Fibroblast of the aortic adventitia (primary cell): ENCODE measurements around the gene EED. TPM values are rescaled to one million over a fixed set of nuclear protein-coding genes. Genes with fewer than 3 reads are reported as not detected.

ENCODE experiments used
- DNase-seq: peaks from one replicate; pipeline ENCODE4 v3.0.0-alpha.2; 2010; ENCODE audit warnings: low read depth
- H3K4me3 ChIP-seq: 2 replicates; pipeline ENCODE4 v1.5.1; 2011; ENCODE audit warnings: low read depth, mild to moderate bottlenecking, control low read depth, low read length, moderate library complexity
- total RNA-seq: library from RNA; depleted of rRNA; stranded (reverse); fragments of >200 nt; gene quantifications from 2 replicates; pipeline ENCODE4 v1.2.3, GENCODE V29; 2012; ENCODE audit warnings: low replicate concordance
- TF ChIP-seq, protein P1 (sequence below): IDR thresholded peaks from 2 replicates; pipeline ENCODE4 v1.5.1; 2011; ENCODE audit warnings: mild to moderate bottlenecking, low read length, control low read depth, inconsistent platforms; ENCODE audit not compliant: insufficient read depth

EED gene
- total RNA-seq, 1 donor, result 24.7 TPM

DNA sequence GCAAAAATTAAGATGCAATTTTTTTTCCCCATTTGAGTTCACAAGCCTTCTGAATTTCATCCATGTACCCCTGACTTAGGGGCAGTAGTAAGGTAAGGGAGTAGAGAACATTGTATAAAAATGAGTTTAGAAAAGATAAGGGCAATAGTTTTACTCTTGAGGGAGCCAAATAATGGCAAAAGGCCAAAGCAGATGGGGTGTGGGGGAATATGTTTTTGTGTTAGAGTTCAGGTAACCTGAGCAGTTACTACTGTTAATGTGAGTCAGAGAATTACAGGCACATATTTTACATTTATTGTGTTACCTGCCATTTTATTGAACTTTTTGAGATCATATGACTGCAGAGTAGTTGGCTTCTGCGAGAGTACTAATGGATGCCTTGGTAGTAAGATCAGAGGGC is 3.1 kb downstream of the EED start:
- DNase-seq, result no peak
- TF ChIP-seq, protein P1, sequence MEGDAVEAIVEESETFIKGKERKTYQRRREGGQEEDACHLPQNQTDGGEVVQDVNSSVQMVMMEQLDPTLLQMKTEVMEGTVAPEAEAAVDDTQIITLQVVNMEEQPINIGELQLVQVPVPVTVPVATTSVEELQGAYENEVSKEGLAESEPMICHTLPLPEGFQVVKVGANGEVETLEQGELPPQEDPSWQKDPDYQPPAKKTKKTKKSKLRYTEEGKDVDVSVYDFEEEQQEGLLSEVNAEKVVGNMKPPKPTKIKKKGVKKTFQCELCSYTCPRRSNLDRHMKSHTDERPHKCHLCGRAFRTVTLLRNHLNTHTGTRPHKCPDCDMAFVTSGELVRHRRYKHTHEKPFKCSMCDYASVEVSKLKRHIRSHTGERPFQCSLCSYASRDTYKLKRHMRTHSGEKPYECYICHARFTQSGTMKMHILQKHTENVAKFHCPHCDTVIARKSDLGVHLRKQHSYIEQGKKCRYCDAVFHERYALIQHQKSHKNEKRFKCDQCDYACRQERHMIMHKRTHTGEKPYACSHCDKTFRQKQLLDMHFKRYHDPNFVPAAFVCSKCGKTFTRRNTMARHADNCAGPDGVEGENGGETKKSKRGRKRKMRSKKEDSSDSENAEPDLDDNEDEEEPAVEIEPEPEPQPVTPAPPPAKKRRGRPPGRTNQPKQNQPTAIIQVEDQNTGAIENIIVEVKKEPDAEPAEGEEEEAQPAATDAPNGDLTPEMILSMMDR, result no peak
- H3K4me3 ChIP-seq, result no peak overlapping the region

DNA sequence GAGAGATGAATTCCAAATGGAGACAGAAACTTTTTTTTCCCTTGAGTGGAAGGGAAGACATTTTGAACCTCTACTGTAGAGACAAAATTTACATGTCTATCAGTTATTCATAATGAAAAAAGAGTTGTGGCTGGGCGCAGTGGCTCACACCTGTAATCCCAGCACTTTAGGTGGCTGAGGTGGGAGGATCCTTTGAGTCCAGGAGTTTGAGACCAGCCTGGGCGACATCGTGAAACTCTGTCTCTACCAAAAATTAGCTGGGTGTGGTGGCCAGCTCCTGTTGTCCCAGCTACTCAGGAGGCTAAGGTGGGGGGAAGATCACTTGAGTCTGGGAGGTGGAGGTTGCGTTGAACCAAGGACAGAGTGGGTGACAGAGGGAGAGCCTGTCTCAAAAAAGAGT is 4.1 kb downstream of the EED start:
- no peak for DNase-seq
- H3K4me3 ChIP-seq, result no peak overlapping the region
- TF ChIP-seq, protein P1, result no peak

DNA sequence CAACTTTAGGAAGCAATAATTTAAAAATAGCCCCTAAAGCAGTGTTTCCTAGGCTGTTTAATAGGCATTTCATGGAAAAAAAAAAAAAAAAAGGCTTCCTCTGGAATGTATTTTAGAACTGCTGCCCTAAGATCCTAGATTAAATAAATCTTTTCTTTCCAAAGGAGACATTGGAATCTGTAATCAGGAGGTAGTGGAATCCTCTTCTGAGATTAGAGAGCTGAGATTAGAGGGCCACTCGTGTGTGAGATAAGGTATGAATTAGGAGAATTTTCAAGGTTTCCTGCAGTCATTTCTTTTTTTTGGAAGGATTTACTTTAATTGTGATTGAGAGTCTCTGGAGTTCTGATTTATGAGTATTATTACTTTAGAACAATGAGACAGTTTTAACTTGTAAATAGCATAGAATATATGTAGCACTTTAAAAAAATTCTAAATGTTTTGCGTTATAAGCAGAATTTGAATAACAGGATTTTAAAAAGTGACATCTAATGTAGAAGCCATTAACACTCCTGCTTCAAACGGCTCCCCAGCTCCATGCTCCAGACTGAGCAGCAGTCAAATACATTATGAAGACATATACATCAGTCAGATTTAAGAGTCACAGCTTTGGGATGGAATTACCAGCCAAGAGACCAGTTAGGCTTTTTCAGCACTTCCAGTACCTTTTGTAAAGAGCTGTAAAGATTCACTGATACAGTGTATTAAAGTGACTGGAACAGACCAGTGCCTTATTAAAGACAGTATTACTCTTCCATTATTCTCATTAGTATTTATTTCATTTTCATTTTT is 5.0 kb downstream of the EED start:
- H3K4me3 ChIP-seq, result no peak overlapping the region
- DNase-seq, result peak; percentile 6
- TF ChIP-seq, protein P1, result no peak

DNA sequence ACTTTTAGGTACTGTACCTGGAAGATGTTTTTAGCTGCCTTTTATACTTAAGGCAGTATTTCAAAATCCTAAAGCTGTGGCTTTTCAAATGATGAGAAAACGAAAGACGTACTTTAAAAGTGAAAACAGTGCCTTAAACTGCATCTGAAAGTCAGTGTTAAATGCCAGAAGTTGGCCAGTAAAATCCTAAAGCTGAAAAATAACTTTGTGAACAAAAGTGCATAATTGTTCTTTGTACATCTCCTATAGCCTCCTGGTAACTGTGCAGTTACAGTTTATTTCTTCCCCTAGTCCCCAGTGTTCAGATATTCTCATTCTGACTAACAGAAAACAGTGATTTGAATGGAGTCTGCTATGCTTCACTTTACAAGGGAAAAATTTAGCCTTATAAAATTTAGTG is 6.8 kb downstream of the EED start:
- DNase-seq, result peak; percentile 10
- H3K4me3 ChIP-seq, result peak overlapping the region; percentile 31
- TF ChIP-seq, protein P1, result no peak

DNA sequence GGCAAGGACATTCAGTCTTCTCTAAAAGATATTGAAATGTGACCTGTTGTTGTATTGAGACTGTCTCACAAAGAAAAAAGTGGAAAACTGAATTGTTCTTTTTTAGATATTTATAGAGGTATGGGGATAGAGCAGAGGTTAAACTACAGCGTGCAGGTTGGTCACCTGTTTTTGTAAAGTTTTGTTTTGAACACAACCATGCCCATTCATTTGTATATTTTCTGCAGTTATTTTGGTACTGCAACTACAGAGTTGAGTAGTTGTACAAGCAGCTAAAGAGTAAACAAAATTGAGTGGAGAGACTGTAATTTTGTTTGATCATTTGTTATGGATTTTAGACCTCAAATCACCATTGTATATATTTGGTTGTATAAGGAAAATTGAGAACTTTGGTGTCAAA is 11.3 kb downstream of the EED start:
- no peak overlapping the region for H3K4me3 ChIP-seq
- DNase-seq, result no peak
- TF ChIP-seq, protein P1, result no peak

DNA sequence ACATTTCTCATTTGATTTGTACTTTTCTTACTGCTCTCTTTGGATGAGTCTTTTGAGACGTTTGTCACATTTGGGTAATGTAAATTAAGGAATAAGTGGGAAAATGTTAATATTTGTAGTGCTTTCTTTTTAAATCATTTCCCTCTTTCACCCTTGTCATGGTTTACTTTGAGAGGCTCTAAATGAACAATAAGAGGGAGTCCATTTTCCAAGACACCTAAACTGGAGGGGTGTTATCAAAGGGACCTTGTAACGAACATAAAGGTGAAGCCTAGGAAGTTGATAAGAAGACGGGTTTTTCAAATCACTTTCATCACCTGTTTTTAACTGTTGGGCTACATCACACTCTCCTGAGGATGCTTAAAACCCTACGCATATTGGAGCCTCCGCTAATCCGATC is 12.1 kb downstream of the EED start:
- no peak overlapping the region for H3K4me3 ChIP-seq
- DNase-seq, result no peak
- TF ChIP-seq, protein P1, result no peak

DNA sequence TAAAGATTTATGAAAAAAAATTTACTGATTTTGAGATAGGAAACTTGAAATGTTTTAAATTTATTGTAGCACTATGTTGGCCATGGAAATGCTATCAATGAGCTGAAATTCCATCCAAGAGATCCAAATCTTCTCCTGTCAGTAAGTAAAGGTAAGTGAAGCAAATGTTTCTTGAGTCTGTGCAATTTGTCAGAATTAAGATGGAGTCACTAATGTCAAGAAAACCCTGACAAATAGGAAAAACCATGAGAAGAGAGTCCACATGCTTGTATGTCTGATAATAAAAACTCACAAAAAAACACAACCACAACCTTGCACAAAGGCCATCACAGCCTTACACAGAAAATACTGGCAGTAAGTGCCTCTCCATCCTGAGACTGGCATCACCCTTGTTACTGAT is 12.9 kb downstream of the EED start:
- DNase-seq, result no peak
- H3K4me3 ChIP-seq, result no peak overlapping the region
- TF ChIP-seq, protein P1, result no peak
